ENCODE data around the gene TMEM9B. TPM values are rescaled to one million over a fixed set of nuclear protein-coding genes. Genes with fewer than 3 reads are reported as not detected.
A peak's percentile ranks its signal among the peaks of the same experiment; 100 is the strongest.

TMEM9B gene
- total and polyA plus RNA-seq, 5 donors from 2014 or later = 38.7 to 147 (median 111) TPM

DNA sequence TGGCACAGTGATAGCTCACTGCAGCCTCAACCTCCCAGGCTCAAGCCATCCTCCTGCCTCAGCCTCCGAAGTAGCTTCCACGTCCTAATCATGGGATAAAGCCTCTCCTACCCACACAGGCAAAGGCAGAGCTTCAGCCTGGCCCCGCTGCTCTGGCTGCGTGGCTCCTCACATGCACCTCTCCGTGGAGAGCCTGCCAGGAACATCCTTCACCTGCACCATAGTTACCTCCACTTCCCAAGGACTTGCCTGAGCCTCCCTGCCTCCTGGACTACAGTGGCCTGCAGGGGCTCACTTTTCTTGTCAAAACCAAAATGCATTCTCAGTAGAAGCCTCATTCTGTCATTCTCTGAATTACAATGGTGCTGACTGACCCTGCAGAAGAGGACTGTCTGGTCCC is 38.0 kb downstream of the TMEM9B start:
- Histone ChIP-seq H3K4me3 (ENCODE audit: low read depth, low read length) (no peak overlapping the region), H3K27ac (ENCODE audit: insufficient read depth, low read length, poor library complexity, severe bottlenecking) (no peak overlapping the region), H3K27me3 (ENCODE audit: control insufficient read depth, insufficient read depth, low read length) (no peaks in the 10 kb centered on the region), H3K9me3 (ENCODE audit: control insufficient read depth in 2 of 2, low read length in 2 of 2) (no peaks in the 10 kb centered on the region), H3K36me3 (ENCODE audit: control insufficient read depth, insufficient read depth, low read length) (peaks cover 14% of the 10 kb centered on the region), H3K4me1 (ENCODE audit: control insufficient read depth, insufficient read depth, low read length, poor library complexity, severe bottlenecking) (no peaks in the 10 kb centered on the region)
- Mint-ChIP-seq H3K27me3 (no peaks in the 10 kb centered on the region), H3K4me3 (no peak overlapping the region), H3K4me1 (no peaks in the 10 kb centered on the region), H3K9me3 (no peaks in the 10 kb centered on the region), H3K36me3 (peaks cover 9% of the 10 kb centered on the region), H3K27ac (no peak overlapping the region)
- DNase-seq (no peak), ATAC-seq (ENCODE audit: low read depth in 2 of 2) (no peak)

DNA sequence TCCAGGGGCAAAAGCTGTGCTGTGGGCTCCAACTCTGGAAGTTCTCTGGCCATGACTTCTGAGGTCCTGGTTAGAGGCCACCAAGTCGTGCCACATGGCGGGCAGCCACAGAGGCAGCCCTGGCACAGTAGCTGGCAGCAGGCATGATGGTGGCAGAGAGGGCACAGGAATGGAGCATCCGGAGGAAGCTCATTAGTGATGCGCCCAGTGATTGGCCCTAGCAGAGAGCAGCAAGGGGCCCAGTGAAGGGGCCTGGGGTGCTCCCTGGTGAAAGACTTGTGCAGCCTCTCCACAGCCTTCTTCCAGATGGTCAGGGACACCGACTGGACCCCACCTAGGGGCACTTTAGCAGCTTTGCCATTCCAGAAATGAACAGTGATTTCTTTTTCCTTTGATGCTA is 38.5 kb downstream of the TMEM9B start:
- H3K4me3 Mint-ChIP-seq = no peak overlapping the region
- H3K27me3 Mint-ChIP-seq = no peaks in the 10 kb centered on the region

DNA sequence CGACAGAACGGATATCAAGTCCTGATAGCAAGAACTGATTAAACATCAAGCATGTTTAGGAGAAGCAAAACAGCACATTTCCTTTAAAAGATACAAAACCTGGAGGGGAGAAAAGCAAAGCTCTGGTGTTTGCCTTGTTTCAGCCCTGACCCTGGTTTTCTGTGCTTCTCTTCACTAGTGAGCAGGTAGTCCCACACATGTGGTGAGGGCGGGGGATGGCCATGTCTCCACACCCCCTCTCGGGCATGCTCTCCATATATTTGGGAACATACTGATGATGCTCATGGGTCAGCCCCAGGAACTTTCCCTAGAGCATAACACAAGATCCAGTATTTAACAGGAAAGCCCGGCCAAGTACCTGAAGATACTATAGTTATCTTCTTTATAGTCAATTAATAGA is 41.6 kb downstream of the TMEM9B start:
- H3K9me3 Mint-ChIP-seq = no peaks in the 10 kb centered on the region
- Histone ChIP-seq H3K4me1 (ENCODE audit: control insufficient read depth, insufficient read depth, low read length, poor library complexity, severe bottlenecking) (no peaks in the 10 kb centered on the region), H3K36me3 (ENCODE audit: control insufficient read depth, insufficient read depth, low read length) (peaks cover 45% of the 10 kb centered on the region), H3K27ac (ENCODE audit: insufficient read depth, low read length, poor library complexity, severe bottlenecking) (no peak overlapping the region), H3K9me3 (ENCODE audit: control insufficient read depth in 2 of 2, low read length in 2 of 2) (no peaks in the 10 kb centered on the region), H3K27me3 (ENCODE audit: control insufficient read depth, insufficient read depth, low read length) (no peaks in the 10 kb centered on the region), H3K4me3 (ENCODE audit: low read depth, low read length) (no peak overlapping the region)
- no peaks in the 10 kb centered on the region for H3K27me3 Mint-ChIP-seq
- H3K27ac Mint-ChIP-seq = no peak overlapping the region
- DNase-seq (no peak), ATAC-seq (ENCODE audit: low read depth in 2 of 2) (no peak)
- no peak overlapping the region for H3K4me3 Mint-ChIP-seq
- peaks cover 0 to 1% (median 0%) of the 10 kb centered on the region in 4 donors for H3K4me1 Mint-ChIP-seq
- peaks cover 14% of the 10 kb centered on the region for H3K36me3 Mint-ChIP-seq

More for the DNA sequence above, 38.5 kb downstream of the TMEM9B start:
- Mint-ChIP-seq H3K9me3 (no peaks in the 10 kb centered on the region), H3K27ac (no peak overlapping the region), H3K36me3 (peaks cover 9% of the 10 kb centered on the region), H3K4me1 (no peaks in the 10 kb centered on the region)
- no peak for DNase-seq
- Histone ChIP-seq H3K36me3 (ENCODE audit: control insufficient read depth, insufficient read depth, low read length) (peaks cover 19% of the 10 kb centered on the region), H3K27me3 (ENCODE audit: control insufficient read depth, insufficient read depth, low read length) (no peaks in the 10 kb centered on the region), H3K9me3 (ENCODE audit: control insufficient read depth in 2 of 2, low read length in 2 of 2) (no peaks in the 10 kb centered on the region), H3K4me1 (ENCODE audit: control insufficient read depth, insufficient read depth, low read length, poor library complexity, severe bottlenecking) (no peaks in the 10 kb centered on the region), H3K4me3 (ENCODE audit: low read depth, low read length) (no peak overlapping the region), H3K27ac (ENCODE audit: insufficient read depth, low read length, poor library complexity, severe bottlenecking) (no peak overlapping the region)
- no peak for ATAC-seq (ENCODE audit: low read depth in 2 of 2)

DNA sequence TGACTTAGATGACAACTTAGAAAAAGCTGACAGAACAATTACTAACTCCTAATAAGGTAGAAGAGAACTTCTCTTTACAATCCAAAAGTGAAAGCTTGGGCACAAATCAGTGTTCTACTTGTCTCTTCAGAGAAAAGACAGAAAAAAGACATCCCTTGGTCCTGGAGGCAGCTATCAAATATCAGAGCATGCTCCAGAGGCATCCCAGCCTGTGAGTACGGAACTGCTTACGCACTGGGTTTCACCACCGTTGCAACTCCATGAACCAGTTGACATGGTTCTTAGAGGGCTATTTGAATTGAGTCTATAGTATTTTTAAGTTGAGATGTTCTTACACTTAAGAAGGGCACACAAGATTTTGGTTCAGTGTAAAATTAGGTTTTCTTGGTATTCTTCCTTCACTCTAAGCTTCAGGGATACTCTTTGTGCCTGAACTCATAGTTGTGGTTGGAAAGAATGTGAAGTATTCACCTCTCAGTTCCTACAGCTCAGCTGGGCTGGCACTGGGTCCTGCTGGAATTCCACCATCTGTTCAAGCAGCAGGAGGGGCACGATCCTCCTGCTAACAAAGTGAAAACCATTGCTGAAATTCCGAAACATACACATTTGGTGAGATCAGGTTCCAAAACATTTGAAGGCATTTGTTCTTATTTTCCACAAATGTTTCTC is 47.0 kb downstream of the TMEM9B start:
- Histone ChIP-seq H3K4me1 (ENCODE audit: control insufficient read depth, insufficient read depth, low read length, poor library complexity, severe bottlenecking) (peaks cover 15% of the 10 kb centered on the region), H3K27ac (ENCODE audit: insufficient read depth, low read length, poor library complexity, severe bottlenecking) (no peak overlapping the region), H3K9me3 (ENCODE audit: control insufficient read depth in 2 of 2, low read length in 2 of 2) (no peaks in the 10 kb centered on the region), H3K27me3 (ENCODE audit: control insufficient read depth, insufficient read depth, low read length) (no peaks in the 10 kb centered on the region), H3K36me3 (ENCODE audit: control insufficient read depth, insufficient read depth, low read length) (peaks cover 47% of the 10 kb centered on the region), H3K4me3 (ENCODE audit: low read depth, low read length) (no peak overlapping the region)
- Mint-ChIP-seq H3K27me3 (no peaks in the 10 kb centered on the region), H3K4me1 (peaks cover 14 to 25% (median 18%) of the 10 kb centered on the region in 4 donors), H3K9me3 (no peaks in the 10 kb centered on the region), H3K36me3 (peaks cover 11% of the 10 kb centered on the region), H3K27ac (no peak overlapping the region), H3K4me3 (peak overlapping the region in 1 of 4 donors; percentile 22)
- peak in 1 of 3 donors; percentile 43 for DNase-seq
- no peak for ATAC-seq (ENCODE audit: low read depth in 2 of 2)

DNA sequence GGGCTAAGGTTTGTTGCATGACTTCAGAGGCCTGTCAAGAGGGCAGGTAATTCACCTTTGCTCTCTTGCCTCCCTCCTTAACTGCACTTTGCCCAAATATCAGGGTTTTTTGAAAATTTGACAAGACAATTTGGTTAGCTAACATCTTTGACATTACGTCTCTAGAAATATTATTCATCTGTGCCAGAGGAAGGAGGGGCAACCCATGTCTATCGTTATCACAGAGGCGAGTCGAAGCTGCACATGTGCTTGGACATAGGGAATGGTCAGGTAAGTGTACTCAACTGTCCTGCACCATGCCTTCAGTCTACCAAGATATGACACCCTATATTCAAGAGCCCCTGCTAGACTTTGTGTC is 49.6 kb downstream of the TMEM9B start:
- Mint-ChIP-seq H3K4me1 (peaks cover 14 to 39% (median 22%) of the 10 kb centered on the region in 4 donors), H3K36me3 (peaks cover 2% of the 10 kb centered on the region), H3K4me3 (peak overlapping the region; percentile 82 to 91 (median 88)), H3K27me3 (no peaks in the 10 kb centered on the region), H3K9me3 (no peaks in the 10 kb centered on the region), H3K27ac (peak overlapping the region; percentile 92 to 96 (median 94))
- Histone ChIP-seq H3K4me3 (ENCODE audit: low read depth, low read length) (peak overlapping the region; percentile 80), H3K27ac (ENCODE audit: insufficient read depth, low read length, poor library complexity, severe bottlenecking) (peak overlapping the region; percentile 79), H3K27me3 (ENCODE audit: control insufficient read depth, insufficient read depth, low read length) (no peaks in the 10 kb centered on the region), H3K4me1 (ENCODE audit: control insufficient read depth, insufficient read depth, low read length, poor library complexity, severe bottlenecking) (peaks cover 28% of the 10 kb centered on the region), H3K9me3 (ENCODE audit: control insufficient read depth in 2 of 2, low read length in 2 of 2) (no peaks in the 10 kb centered on the region), H3K36me3 (ENCODE audit: control insufficient read depth, insufficient read depth, low read length) (peaks cover 29% of the 10 kb centered on the region)
- DNase-seq (no peak), ATAC-seq (ENCODE audit: low read depth in 2 of 2) (no peak)

DNA sequence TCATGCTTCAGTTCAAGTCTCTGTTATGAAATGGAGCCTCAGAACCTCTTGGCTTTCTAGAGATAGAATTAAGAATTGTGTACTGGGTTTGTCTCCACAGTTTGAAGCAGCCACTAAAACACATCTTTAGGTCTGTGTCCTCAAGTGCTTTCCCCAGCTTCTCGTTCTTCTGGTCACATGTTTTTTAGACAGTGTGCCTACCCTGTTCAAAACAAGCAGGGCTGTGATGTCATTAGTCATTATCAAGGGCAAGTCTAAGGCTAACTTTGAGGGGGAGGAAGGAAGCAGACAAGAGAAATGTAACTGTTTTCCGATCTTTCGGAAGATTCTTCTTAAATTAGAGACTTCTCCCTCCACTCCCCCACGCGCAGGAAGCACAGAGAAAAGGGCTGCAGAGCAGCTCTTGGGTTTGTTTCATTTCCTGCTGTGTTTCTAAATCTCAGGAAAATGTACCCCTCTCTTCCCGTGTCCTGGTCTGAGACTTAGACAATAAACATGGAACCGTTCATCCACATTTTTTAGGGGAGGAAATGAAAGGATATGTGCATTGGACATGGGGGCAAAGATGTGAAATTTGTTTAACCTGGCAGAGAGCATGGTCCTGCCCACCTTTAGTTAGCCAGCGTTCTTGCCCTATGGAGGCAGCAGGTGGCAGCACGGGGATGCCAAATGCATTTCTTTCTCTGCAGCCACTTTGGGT is 50.1 kb downstream of the TMEM9B start:
- Histone ChIP-seq H3K36me3 (ENCODE audit: control insufficient read depth, insufficient read depth, low read length) (peaks cover 25% of the 10 kb centered on the region), H3K27ac (ENCODE audit: insufficient read depth, low read length, poor library complexity, severe bottlenecking) (peak overlapping the region; percentile 79), H3K9me3 (ENCODE audit: control insufficient read depth in 2 of 2, low read length in 2 of 2) (no peaks in the 10 kb centered on the region), H3K27me3 (ENCODE audit: control insufficient read depth, insufficient read depth, low read length) (no peaks in the 10 kb centered on the region), H3K4me1 (ENCODE audit: control insufficient read depth, insufficient read depth, low read length, poor library complexity, severe bottlenecking) (peaks cover 28% of the 10 kb centered on the region), H3K4me3 (ENCODE audit: low read depth, low read length) (peak overlapping the region; percentile 80)
- Mint-ChIP-seq H3K4me3 (peak overlapping the region; percentile 82 to 91 (median 88)), H3K4me1 (peaks cover 14 to 43% (median 23%) of the 10 kb centered on the region in 4 donors), H3K9me3 (no peaks in the 10 kb centered on the region), H3K27me3 (no peaks in the 10 kb centered on the region), H3K27ac (peak overlapping the region; percentile 92 to 96 (median 94)), H3K36me3 (peaks cover 2% of the 10 kb centered on the region)
- ATAC-seq (ENCODE audit: low read depth in 2 of 2) (peak; percentile 75 to 76), DNase-seq (peak; percentile 29 to 81 (median 64))

DNA sequence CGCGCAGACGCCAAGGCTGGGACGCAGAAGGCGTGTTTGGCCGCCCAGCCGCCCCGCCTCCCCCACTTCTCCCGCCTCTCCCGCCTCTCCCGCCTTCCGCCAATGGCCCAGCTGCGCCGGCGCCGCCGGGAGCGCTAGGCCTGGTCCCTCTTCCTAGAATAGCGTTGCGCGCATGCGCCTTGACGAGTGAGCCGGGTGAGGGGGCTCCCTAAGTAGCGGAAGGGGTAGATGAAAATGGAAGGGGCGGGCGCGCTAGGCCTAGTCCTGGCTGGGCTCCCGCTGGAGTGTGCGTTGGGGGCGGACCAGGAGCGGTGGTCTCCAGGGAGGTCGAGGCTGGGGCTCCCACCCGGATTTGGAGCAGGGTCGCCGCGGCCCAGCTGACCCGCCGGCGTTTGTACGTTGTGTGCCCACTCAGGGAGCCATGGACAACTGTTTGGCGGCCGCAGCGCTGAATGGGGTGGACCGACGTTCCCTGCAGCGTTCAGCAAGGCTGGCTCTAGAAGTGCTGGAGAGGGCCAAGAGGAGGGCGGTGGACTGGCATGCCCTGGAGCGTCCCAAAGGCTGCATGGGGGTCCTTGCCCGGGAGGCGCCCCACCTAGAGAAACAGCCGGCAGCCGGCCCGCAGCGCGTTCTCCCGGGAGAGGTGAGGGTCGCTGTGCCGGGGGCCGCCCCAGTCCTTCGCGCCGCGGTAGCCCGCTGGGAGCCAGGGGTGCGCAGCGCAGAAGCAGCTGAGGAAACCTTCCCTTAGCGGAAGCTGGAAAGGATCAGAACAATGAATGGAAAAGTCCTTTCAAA is 53.0 kb downstream of the TMEM9B start, which contains the start of gene AKIP1:
TSS of gene AKIP1 (plus strand) at position 161 of the 795 bp plus-strand sequence. CDS start at position 422, 261 bp downstream.
- no peaks in the 10 kb centered on the region for H3K27me3 ChIP-seq (ENCODE audit: control insufficient read depth, insufficient read depth, low read length)
- peak within 1 kb of the TSS; percentile 89 to 96 (median 92) for H3K4me3 Mint-ChIP-seq
- peak within 1 kb of the TSS; percentile 79 to 86 (median 85) for H3K27ac Mint-ChIP-seq
- H3K9me3 ChIP-seq (ENCODE audit: control insufficient read depth in 2 of 2, low read length in 2 of 2) = no peaks in the 10 kb centered on the region
- peaks cover 14 to 51% (median 32%) of the 10 kb centered on the region in 4 donors for H3K4me1 Mint-ChIP-seq
- ATAC-seq (ENCODE audit: low read depth in 2 of 2) = peak; percentile 50
- H3K4me3 ChIP-seq (ENCODE audit: low read depth, low read length) = peak within 1 kb of the TSS; percentile 76
- no peaks in the 10 kb centered on the region for H3K9me3 Mint-ChIP-seq
- peak within 1 kb of the TSS; percentile 73 for H3K27ac ChIP-seq (ENCODE audit: insufficient read depth, low read length, poor library complexity, severe bottlenecking)
- H3K36me3 ChIP-seq (ENCODE audit: control insufficient read depth, insufficient read depth, low read length) = no peaks in the 10 kb centered on the region
- no peaks in the 10 kb centered on the region for H3K36me3 Mint-ChIP-seq
- no peaks in the 10 kb centered on the region for H3K27me3 Mint-ChIP-seq
- H3K4me1 ChIP-seq (ENCODE audit: control insufficient read depth, insufficient read depth, low read length, poor library complexity, severe bottlenecking) = peaks cover 31% of the 10 kb centered on the region
- DNase-seq = peak; percentile 71 to 83 (median 82)
